Activated CD4-positive, alpha-beta T cell treated with anti-CD3 and anti-CD28 coated beads for 36 hours (primary cell): ENCODE results near the gene TCF12. TPM values are rescaled to one million over a fixed set of nuclear protein-coding genes. Genes with fewer than 3 reads are reported as not detected.
A peak's percentile ranks its signal among the peaks of the same experiment; 100 is the strongest.
"Not testable (repeated sequence)": the region's sequence is repeated elsewhere in the genome, so short reads cannot be mapped to it uniquely, and the experiment has no call there.

Source experiments
- ATAC-seq: fragments of 200-7000 bp; cut with Tn5 transposase; one replicate; pipeline ENCODE4 v1.10.0; 2021; ENCODE audit warnings: mild to moderate bottlenecking, moderate library complexity
- CTCF ChIA-PET: fragments of 350-600 bp; sonication (Branson Sonifier 250); formaldehyde crosslinking; loops from one replicate; lab custom pipeline; 2021; ENCODE audit warnings: antibody characterized with exemption; lab: Charles Lee
- POLR2A ChIA-PET: fragments of 350-600 bp; sonication (Branson Sonifier 250); formaldehyde crosslinking; loops from one replicate; lab custom pipeline; 2021; ENCODE audit warnings: antibody characterized with exemption, inconsistent platforms; lab: Charles Lee
- DNase-seq: peaks from one replicate; pipeline ENCODE4 v3.0.0-alpha.2; 2020
- H3K27ac Mint-ChIP-seq: one replicate; pipeline ENCODE4 v1.8.0; 2021; ENCODE audit warnings: mixed read lengths
- H3K27me3 Mint-ChIP-seq: one replicate; pipeline ENCODE4 v1.8.0; 2021; ENCODE audit warnings: mixed read lengths
- H3K36me3 Mint-ChIP-seq: one replicate; pipeline ENCODE4 v1.8.0; 2021; ENCODE audit warnings: low read depth, mixed read lengths
- H3K4me1 Mint-ChIP-seq: one replicate; pipeline ENCODE4 v1.8.0; 2021; ENCODE audit warnings: mixed read lengths
- H3K4me3 Mint-ChIP-seq: one replicate; pipeline ENCODE4 v1.8.0; 2021; ENCODE audit warnings: mild to moderate bottlenecking, moderate library complexity, mixed read lengths
- H3K9me3 Mint-ChIP-seq: one replicate; pipeline ENCODE4 v1.8.0; 2021; ENCODE audit warnings: low read depth, mixed read lengths
- intact Hi-C, 2 experiments: fragments of 100-400 bp; cut with DNase I in 1 of 2; cut with micrococcal nuclease in 1 of 2; formaldehyde crosslinking; loops; one replicate each; pipeline versions ENCODE4 v1.14.2 to v1.15.1; 2022 to 2024; cut with DNase I, micrococcal nuclease
- total RNA-seq, 2 experiments: library from RNA; stranded (reverse); gene quantifications; one replicate each; pipeline ENCODE4 v1.2.3, GENCODE V29; 2021

TCF12 gene
- total RNA-seq, 2 experiments from 2014 or later, result 61.1 to 74.9 TPM

GRCh38 chr15:57138349-57138788, 219.9 kb downstream of the TCF12 start:
- Mint-ChIP-seq H3K27me3 (no peaks in the 10 kb centered on the region), H3K9me3 (no peaks in the 10 kb centered on the region), H3K36me3 (peaks cover 2% of the 10 kb centered on the region), H3K27ac (no peak overlapping the region), H3K4me1 (peaks cover 18% of the 10 kb centered on the region), H3K4me3 (no peak overlapping the region)
- ChIA-PET CTCF (interaction anchor here (0.6 to 1.7 kb wide), 10 partner anchors 9 to 643 kb away, joined by 3 to 9 read pairs (median 4); no protein-coding TSS in a partner anchor), POLR2A (no interaction called here)
- ATAC-seq (peak; percentile 26), DNase-seq (no peak)
- intact Hi-C loops, result no loop called here

- CTCF ChIA-PET, result interaction anchor here (0.6 to 1.2 kb wide), 3 partner anchors 18 to 652 kb away, joined by 3 to 4 read pairs (median 3); no protein-coding TSS in a partner anchor
Observed at GRCh38 chr15:57143511-57144078, 225.2 kb downstream of the TCF12 start.

GRCh38 chr15:57144448-57144847, 226.0 kb downstream of the TCF12 start:
- Mint-ChIP-seq H3K4me1 (peaks cover 6% of the 10 kb centered on the region), H3K27me3 (no peaks in the 10 kb centered on the region), H3K4me3 (no peak overlapping the region), H3K36me3 (peaks cover 2% of the 10 kb centered on the region), H3K27ac (no peak overlapping the region), H3K9me3 (no peaks in the 10 kb centered on the region)
- intact Hi-C loops, result loop anchor here in 1 of 2 experiments (1.0 kb wide), 1 partner anchor 383 kb away; no protein-coding TSS in a partner anchor
- no peak for DNase-seq
- ATAC-seq, result no peak
- ChIA-PET POLR2A (no interaction called here), CTCF (interaction anchor here (0.6 to 3.5 kb wide), 5 partner anchors 8 to 162 kb away, joined by 3 to 64 read pairs (median 4); no protein-coding TSS in a partner anchor)

More at GRCh38 chr15:57143511-57144078, 225.2 kb downstream of the TCF12 start:
- no peak for ATAC-seq
- Mint-ChIP-seq H3K9me3 (no peaks in the 10 kb centered on the region), H3K4me3 (no peak overlapping the region), H3K36me3 (peaks cover 2% of the 10 kb centered on the region), H3K27ac (no peak overlapping the region), H3K27me3 (no peaks in the 10 kb centered on the region), H3K4me1 (peaks cover 6% of the 10 kb centered on the region)
- DNase-seq, result no peak
- POLR2A ChIA-PET, result no interaction called here
- intact Hi-C loops, result loop anchor here in 1 of 2 experiments (1.0 kb wide), 1 partner anchor 384 kb away; no protein-coding TSS in a partner anchor

- ATAC-seq, result no peak
- ChIA-PET POLR2A (no interaction called here), CTCF (interaction anchor here (0.6 to 3.5 kb wide), 22 partner anchors 8 to 395 kb away, joined by 3 to 64 read pairs (median 4); no protein-coding TSS in a partner anchor)
- H3K4me3 Mint-ChIP-seq, result no peak overlapping the region
- H3K27me3 Mint-ChIP-seq, result no peaks in the 10 kb centered on the region
- intact Hi-C loops, result loop anchor here (1.0 to 5.0 kb wide), 5 partner anchors 66 to 381 kb away; no protein-coding TSS in a partner anchor
- H3K9me3 Mint-ChIP-seq, result peaks cover 2% of the 10 kb centered on the region
- peaks cover 18% of the 10 kb centered on the region for H3K36me3 Mint-ChIP-seq
- peak; percentile 9 for DNase-seq
- H3K4me1 Mint-ChIP-seq, result peaks cover 6% of the 10 kb centered on the region
- H3K27ac Mint-ChIP-seq, result no peak overlapping the region
Observed at GRCh38 chr15:57146506-57147201, 228.2 kb downstream of the TCF12 start.

GRCh38 chr15:57147621-57148020, 229.2 kb downstream of the TCF12 start:
- CTCF ChIA-PET, result interaction anchor here (0.6 to 3.5 kb wide), 8 partner anchors 9 to 381 kb away, joined by 3 to 64 read pairs (median 10); no protein-coding TSS in a partner anchor

GRCh38 chr15:57148262-57148661, 229.8 kb downstream of the TCF12 start:
- Mint-ChIP-seq H3K27ac (no peak overlapping the region), H3K9me3 (peaks cover 11% of the 10 kb centered on the region), H3K4me1 (peaks cover 19% of the 10 kb centered on the region), H3K4me3 (no peak overlapping the region), H3K27me3 (no peaks in the 10 kb centered on the region), H3K36me3 (peaks cover 34% of the 10 kb centered on the region)
- ATAC-seq (no peak), DNase-seq (no peak)
- intact Hi-C loops, result loop anchor here (5.0 kb wide), 2 partner anchors 64 to 379 kb away; no protein-coding TSS in a partner anchor
- ChIA-PET POLR2A (no interaction called here), CTCF (interaction anchor here (0.5 to 2.6 kb wide), 4 partner anchors 65 to 158 kb away, joined by 4 to 16 read pairs (median 6); no protein-coding TSS in a partner anchor)

More at GRCh38 chr15:57147621-57148020, 229.2 kb downstream of the TCF12 start:
- intact Hi-C loops, result loop anchor here (2.0 to 5.0 kb wide), 4 partner anchors 65 to 380 kb away; no protein-coding TSS in a partner anchor
- DNase-seq, result no peak
- Mint-ChIP-seq H3K4me3 (no peak overlapping the region), H3K36me3 (peaks cover 28% of the 10 kb centered on the region), H3K4me1 (peaks cover 12% of the 10 kb centered on the region), H3K27me3 (no peaks in the 10 kb centered on the region), H3K9me3 (peaks cover 9% of the 10 kb centered on the region), H3K27ac (no peak overlapping the region)
- POLR2A ChIA-PET, result no interaction called here
- ATAC-seq, result no peak

GRCh38 chr15:57149196-57149595, 230.8 kb downstream of the TCF12 start:
- peaks cover 25% of the 10 kb centered on the region for H3K4me1 Mint-ChIP-seq
- H3K9me3 Mint-ChIP-seq, result peaks cover 11% of the 10 kb centered on the region
- no peaks in the 10 kb centered on the region for H3K27me3 Mint-ChIP-seq

GRCh38 chr15:57150066-57150865, 231.8 kb downstream of the TCF12 start:
- no peak overlapping the region for H3K27ac Mint-ChIP-seq
- intact Hi-C loops, result no loop called here

More at GRCh38 chr15:57149196-57149595, 230.8 kb downstream of the TCF12 start:
- Mint-ChIP-seq H3K4me3 (no peak overlapping the region), H3K27ac (no peak overlapping the region), H3K36me3 (peaks cover 37% of the 10 kb centered on the region)
- DNase-seq (no peak), ATAC-seq (no peak)
- intact Hi-C loops, result loop anchor here (5.0 kb wide), 2 partner anchors 63 to 378 kb away; no protein-coding TSS in a partner anchor
- CTCF ChIA-PET, result interaction anchor here (0.8 to 2.1 kb wide), 3 partner anchors 50 to 157 kb away, joined by 3 to 6 read pairs (median 5); no protein-coding TSS in a partner anchor
- POLR2A ChIA-PET, result no interaction called here

GRCh38 chr15:57150866-57151203, 232.4 kb downstream of the TCF12 start:
- ATAC-seq, DNase-seq, H3K27ac Mint-ChIP-seq, H3K4me3 Mint-ChIP-seq, intact Hi-C loops, POLR2A ChIA-PET, H3K27me3 Mint-ChIP-seq: not testable (repeated sequence)
- CTCF ChIA-PET, result interaction anchor here (0.6 to 1.6 kb wide), 2 partner anchors 12 to 105 kb away, joined by 3 to 4 read pairs; no protein-coding TSS in a partner anchor
- Mint-ChIP-seq H3K36me3 (peaks cover 45% of the 10 kb centered on the region), H3K9me3 (peaks cover 11% of the 10 kb centered on the region), H3K4me1 (peaks cover 25% of the 10 kb centered on the region)

More at GRCh38 chr15:57150066-57150865, 231.8 kb downstream of the TCF12 start:
- H3K27me3 Mint-ChIP-seq, result no peaks in the 10 kb centered on the region
- H3K4me1 Mint-ChIP-seq, result peaks cover 25% of the 10 kb centered on the region
- CTCF ChIA-PET, result interaction anchor here (0.6 to 2.1 kb wide), 3 partner anchors 19 to 120 kb away, joined by 3 to 5 read pairs (median 3); no protein-coding TSS in a partner anchor
- H3K4me3 Mint-ChIP-seq, result no peak overlapping the region
- no peak for DNase-seq
- H3K36me3 Mint-ChIP-seq, result peaks cover 44% of the 10 kb centered on the region
- POLR2A ChIA-PET, result interaction anchor here (0.6 kb wide), 1 partner anchor 128 kb away, joined by 7 read pairs; no protein-coding TSS in a partner anchor
- peaks cover 11% of the 10 kb centered on the region for H3K9me3 Mint-ChIP-seq
- no peak for ATAC-seq

- CTCF ChIA-PET, result interaction anchor here (0.6 to 1.6 kb wide), 2 partner anchors 14 to 1327 kb away, joined by 4 read pairs; no protein-coding TSS in a partner anchor
- Mint-ChIP-seq H3K9me3 (peaks cover 11% of the 10 kb centered on the region), H3K4me1 (peaks cover 21% of the 10 kb centered on the region), H3K27ac (peak overlapping the region; percentile 4), H3K4me3 (no peak overlapping the region), H3K27me3 (no peaks in the 10 kb centered on the region), H3K36me3 (peaks cover 44% of the 10 kb centered on the region)
- intact Hi-C loops, result no loop called here
- DNase-seq (no peak), ATAC-seq (no peak)
- POLR2A ChIA-PET, result no interaction called here
Observed at GRCh38 chr15:57152133-57152532, 233.7 kb downstream of the TCF12 start.
